SH-SY5Y (cell line): ENCODE results near the gene PTCD1.
A peak's percentile ranks its signal among the peaks of the same experiment; 100 is the strongest.

Experiments used
- GATA2 ChIP-seq: IDR thresholded peaks from 2 replicates; pipeline ENCODE4 v1.6.1; 2011; ENCODE audit warnings: mild to moderate bottlenecking, low read depth, low read length
- GATA3 ChIP-seq: IDR thresholded peaks from 2 replicates; pipeline ENCODE4 v1.6.1; 2011; ENCODE audit warnings: low read depth, mild to moderate bottlenecking, low read length, moderate library complexity

PTCD1 gene, protein sequence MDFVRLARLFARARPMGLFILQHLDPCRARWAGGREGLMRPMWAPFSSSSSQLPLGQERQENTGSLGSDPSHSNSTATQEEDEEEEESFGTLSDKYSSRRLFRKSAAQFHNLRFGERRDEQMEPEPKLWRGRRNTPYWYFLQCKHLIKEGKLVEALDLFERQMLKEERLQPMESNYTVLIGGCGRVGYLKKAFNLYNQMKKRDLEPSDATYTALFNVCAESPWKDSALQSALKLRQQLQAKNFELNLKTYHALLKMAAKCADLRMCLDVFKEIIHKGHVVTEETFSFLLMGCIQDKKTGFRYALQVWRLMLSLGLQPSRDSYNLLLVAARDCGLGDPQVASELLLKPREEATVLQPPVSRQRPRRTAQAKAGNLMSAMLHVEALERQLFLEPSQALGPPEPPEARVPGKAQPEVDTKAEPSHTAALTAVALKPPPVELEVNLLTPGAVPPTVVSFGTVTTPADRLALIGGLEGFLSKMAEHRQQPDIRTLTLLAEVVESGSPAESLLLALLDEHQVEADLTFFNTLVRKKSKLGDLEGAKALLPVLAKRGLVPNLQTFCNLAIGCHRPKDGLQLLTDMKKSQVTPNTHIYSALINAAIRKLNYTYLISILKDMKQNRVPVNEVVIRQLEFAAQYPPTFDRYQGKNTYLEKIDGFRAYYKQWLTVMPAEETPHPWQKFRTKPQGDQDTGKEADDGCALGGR

DNA sequence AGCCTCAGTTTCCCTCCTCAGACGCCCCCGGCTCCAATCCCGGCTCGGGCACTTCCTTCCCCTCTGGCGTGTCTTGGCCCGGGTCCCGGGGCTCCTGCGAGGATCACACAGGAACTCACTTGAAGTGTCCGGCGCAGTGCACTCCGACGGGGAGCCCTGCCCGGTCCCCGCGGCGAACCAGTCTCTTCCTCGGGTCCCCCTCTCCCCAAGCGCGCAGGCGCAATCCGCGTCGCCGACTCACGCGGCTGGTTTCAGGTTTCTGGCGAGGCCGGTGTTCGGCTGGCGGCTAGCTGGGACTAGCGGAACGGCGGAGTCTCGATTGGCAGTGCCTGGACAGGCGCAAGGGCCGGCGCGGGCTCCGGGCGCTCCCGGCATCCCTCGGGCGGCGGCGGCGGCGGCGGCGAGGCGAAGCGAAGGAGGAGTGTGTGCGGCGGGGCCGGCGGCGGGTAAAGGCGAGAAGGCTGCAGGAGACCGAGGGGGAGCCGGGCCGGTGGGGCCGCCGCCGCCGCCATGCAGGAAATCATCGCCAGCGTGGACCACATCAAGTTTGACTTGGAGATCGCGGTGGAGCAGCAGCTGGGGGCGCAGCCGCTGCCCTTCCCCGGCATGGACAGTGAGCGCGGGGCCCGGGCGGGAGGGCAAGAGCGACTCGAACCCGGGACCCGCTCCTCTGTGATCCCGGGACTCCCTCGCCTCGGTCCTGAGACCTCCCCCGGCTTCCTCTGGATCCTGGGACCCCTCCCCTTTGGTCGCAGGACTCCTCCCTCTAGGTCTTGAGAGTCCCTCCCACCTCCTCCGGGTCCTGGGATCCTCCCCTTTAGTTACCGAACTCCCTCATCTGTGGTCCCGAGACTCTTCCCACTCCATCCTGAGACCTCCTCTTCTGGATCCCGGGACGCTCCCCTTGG lies at the start of gene PTCD1, which contains the start of gene CPSF4:
Gene PTCD1, minus strand, starts transcription at position 226 of the 908 bp plus-strand sequence. CDS start 3,556 bp downstream, outside the sequence.
Gene CPSF4, plus strand, starts transcription at position 371 of the 908 bp plus-strand sequence. Its CDS starts 140 bp downstream, at position 511.
- no peak for TF ChIP-seq GATA2
- no peak for TF ChIP-seq GATA3

DNA sequence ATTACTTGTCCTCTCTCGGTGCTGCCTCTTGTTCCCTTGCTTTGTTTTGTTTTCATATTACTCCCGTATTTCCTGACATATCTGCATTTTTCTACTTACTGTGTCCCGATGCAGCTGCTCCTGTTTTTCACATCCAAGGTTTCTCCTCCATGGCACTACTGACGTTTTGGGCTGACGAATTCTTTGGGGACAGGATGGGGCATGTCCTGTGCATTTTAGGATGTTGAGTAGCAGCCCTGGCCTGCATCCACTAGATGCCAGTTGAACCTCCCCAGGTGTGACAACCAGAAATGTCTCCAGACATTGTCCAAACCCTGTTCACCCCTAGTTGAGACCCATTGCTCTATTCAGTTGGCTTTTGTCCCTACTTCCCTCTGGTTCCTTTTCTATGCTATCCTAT lies 46.5 kb upstream of the PTCD1 start:
- TF ChIP-seq GATA2 = no peak
- no peak for TF ChIP-seq GATA3

DNA sequence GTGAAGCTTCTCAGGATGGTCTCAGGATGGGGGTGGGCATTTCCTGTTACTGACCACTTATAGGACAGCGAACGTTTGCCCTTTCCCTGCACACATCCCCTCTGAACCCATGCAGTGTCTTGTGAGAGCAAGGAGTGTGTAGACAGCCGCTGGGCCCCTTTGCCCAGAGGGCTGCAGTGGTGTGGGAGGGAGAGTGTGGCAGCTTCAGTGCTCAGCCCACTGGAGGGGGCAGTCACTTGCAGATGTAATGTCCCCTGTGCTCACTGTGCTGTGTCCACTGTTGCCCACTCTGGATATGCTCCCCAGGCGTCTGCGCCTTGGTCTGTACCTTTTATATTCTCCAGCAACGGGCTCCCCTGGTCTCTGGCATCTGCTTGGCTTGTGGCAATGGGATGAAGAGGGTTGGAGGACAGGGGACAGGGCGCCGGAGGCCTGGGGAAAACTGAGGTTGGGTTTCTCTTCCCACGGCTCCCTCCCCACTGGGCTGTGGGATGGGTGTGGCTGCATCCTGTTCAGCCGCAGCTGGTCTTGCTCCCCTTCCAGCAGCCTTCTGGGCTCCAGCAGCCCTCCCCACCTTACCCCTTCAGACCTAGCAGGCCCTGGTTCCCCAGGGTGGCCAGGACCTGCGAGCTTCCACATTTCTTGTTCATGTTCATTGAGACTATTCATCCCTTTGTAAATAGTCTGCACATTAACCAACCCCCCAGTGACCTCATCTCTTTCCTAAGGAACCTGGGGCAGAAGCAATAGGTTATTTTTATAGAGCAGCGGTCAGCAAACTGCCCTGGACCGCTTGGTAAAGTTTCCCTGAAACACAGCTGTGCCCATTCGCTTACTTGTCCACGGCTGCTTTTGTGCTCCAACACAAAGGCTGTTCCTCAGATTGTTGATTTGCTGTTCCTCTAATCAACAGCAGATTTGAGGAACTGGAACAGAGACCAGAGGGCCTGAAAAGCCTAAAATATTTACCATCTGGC lies 40.2 kb upstream of the PTCD1 start:
- TF ChIP-seq GATA2 (no peak), GATA3 (no peak)

DNA sequence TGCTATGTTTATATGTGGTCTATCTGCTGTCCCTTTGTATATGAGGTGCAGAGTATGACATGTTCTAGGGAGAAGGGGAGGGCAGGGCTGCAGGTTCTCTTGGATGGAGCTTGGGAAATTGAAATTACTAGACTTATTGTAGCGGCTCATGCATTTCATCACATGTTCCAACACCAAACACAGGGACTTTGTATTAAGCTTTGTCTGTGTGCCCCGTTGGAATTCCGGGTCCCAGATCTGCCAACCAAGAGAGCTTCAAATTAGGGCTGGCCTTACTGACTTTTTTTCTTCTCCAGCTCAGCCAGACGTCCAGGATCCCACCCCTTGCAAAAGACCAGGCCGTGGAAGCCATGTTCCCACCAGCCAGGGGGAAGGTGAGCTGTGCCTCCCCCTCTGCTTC lies 37.5 kb upstream of the PTCD1 start:
- TF ChIP-seq GATA2 (no peak), GATA3 (no peak)

DNA sequence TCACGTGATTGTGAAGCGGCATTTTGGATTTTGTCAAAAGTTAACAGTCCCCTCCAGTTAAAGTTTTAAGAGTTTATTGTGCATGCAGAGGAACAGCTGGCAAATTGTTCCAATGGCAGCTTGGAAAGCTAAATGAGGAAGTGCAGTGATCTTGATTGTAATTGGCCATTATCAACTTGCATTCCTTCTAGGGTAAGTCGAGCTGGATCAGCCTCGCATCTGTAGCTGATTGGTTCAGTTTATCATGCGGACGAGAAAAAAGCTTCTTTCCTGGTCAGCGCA lies 34.7 kb upstream of the PTCD1 start:
- TF ChIP-seq GATA2 = no peak
- TF ChIP-seq GATA3 = no peak

DNA sequence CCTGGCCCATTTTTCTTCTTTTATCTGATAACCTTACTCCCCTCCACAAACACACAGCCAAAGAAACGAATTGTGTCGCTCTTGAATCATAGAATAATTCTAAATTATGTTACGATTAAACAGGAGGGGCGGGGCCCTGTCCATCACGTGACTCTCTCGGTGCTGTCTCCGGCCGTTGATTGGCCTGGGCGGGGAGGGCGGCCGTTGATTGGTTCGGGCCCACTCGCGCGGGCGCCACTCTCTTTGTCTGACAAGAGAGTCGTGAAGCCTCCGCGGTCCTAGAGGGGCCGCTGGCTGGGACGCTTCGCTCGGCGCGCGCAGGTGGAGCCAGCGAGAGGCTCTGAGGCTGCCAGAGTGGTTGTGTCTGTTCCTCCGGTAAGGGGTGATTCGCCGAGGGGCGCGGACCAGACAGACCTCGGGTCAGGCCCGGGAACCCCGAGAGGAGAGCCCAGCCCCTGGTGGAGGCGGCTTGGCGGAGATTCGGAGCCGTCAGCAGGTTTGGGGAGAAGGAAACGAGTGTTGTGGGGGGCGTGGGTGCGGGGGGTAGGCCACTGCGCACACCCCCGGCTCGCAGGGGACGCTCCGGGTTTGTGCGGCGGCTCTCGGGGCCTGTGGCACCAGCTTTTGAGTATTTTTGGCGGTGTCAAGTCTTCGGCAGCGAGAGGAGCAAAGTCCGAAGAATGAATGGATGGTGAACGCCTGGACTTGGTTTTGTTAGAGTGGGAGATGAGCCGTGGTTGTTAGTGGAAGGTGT lies 34.1 kb upstream of the PTCD1 start, which contains the start of gene ZNF789:
Gene ZNF789, plus strand, starts transcription at position 330 of the 754 bp plus-strand sequence. CDS start 3,567 bp downstream, outside the sequence.
- peak; percentile 65 for TF ChIP-seq GATA2
- no peak for TF ChIP-seq GATA3

DNA sequence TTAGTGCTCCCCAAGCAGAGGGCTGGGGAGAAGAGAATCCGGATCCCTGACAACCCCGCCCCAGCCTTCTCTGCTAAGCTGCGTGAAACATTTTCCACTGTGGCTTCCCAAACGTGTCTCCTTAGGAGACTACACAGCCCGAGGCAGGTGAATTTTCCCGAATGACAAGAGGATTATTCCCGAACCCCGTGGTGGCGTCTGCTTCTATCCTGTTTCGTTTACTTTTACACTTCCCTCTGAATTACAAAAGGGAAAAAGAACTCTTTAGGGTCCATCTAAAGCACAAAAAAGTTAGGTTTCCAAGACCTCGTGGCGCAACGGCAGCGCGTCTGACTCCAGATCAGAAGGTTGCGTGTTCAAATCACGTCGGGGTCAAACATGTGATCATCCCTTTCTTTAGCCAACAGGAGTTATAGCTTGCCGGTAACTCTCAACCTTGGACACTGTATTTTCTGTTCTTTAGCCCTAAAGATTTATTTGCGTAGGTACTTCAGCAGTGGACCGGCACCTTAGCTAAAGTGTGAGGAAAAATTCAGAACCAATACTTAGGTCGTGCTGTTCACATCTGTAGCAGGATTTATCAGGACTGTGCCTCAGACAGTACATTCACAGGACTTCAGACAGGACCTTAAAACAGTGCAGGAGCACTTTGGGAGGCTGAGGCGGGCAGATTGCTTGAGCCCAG lies 30.9 kb upstream of the PTCD1 start:
- no peak for TF ChIP-seq GATA2
- no peak for TF ChIP-seq GATA3

DNA sequence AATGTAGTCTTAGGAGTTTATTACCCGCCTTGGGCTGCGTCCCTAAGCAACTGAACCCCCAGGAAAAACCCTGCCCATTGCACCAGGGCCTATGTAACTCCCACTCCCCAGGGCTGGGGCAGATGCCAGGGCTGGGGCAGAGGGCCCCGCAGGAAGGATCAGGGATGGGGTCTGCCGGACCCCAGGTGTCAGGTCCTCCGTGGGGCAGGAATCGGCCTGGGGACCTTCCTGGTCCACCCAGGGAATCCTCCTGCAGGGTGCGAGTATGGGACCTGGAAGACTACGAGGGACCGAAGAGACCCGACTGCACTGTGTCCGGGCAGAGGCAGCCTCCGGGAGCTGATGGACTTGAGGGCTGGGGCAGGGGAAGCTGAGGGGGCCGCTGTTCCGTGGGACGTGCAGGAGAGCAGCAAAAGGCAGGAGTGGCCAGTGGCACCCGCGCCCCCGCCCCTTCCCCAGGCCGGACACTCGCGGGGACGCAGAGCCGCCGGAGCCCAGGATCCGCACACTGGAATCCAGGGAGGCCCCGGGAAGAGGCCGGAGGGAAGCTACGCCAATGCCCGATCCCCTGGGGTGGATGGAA lies 29.8 kb upstream of the PTCD1 start:
- TF ChIP-seq GATA3 (no peak), GATA2 (no peak)

DNA sequence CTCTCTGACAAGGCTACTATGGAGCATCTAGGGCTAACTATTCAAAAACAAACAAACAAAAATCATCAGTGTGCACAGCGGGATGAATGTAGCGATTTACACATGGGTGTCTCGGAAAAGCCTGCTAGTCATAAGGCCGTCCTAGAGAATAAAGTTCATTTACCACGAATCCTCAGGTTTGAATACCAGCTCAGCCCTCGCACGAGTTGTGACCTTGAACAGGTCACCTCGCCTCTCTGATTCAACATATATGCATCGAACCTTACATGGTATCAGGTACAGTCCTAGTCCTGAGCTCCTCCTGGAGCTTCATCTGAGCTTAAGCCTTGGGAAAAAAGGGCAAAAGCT lies 26.8 kb upstream of the PTCD1 start:
- TF ChIP-seq GATA3 (no peak), GATA2 (no peak)

DNA sequence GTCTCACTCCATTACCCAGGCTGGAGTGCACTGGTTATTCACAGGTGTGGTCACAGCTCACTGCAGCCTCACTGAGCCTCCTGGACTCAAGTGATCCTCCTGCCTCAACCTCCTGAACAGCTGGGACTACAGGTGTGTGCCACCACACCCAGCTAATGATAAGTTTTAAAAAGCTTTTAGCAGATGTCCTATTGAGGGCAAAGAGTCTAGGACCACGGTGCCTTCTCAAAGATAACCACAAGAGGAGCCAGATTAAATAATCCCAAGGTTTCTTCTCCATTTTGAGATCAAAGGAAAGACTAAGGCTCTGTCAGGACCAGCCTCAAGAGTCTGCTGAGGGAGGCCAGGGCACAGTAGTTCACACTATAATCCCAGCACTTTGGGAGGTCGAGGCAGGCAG lies 22.6 kb upstream of the PTCD1 start:
- TF ChIP-seq GATA2 (no peak), GATA3 (no peak)

DNA sequence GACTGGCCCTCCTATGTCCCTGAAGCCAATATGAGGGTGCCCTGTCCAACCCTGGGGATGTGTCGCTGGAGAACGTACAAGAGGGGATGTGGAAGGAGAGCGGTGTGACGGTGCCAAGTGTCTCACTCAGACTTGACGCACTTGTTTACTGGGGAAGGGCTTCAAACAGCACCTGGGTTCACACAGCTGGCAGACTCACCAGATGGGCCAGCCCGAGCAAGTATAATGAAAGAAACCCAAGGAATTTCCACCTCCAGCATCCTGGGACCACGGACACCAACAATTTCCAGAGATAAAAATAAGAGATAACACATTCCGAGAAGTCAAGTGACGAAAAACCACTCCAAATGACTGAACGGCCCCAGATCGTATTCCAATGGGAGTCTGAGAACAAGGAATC lies 22.1 kb upstream of the PTCD1 start:
- TF ChIP-seq GATA3 = no peak
- TF ChIP-seq GATA2 = no peak

DNA sequence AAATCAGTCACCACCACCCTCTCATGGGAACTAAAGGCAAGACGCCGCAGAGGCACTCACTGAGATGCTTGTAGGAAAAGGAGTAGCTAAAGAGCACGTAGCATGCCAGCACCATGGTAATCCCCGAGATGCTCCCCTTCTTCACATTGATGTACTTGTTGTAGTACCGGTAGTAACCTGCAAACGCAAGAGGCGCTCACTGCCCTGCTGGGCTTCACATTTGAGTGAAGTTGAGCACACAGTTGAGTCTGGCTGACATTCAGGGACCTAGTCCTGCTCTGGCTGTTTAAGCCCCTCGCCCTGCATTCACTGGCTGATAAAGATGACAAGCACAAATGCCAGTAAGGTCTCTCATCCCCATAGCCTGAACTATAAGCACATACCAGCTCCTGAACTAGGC lies 20.5 kb upstream of the PTCD1 start:
- no peak for TF ChIP-seq GATA2
- no peak for TF ChIP-seq GATA3
